ENCODE results near the gene FAM131C.

GRCh38 chr1:16073490-16074119 is at the start of gene FAM131C:
- TF ChIP-seq POLR2AphosphoS5 (IDR thresholded peaks at IDR 0.05; ENCODE audit: low read depth, low read length) (no peak), POLR2A (IDR thresholded peaks at IDR 0.05; ENCODE audit: low read depth, low read length) (no peak), TAF1 (IDR thresholded peaks at IDR 0.05; ENCODE audit: borderline replicate concordance, low read depth, low read length) (no peak)
